ENCODE data around the gene MACO1. TPM values are rescaled to one million over a fixed set of nuclear protein-coding genes. Genes with fewer than 3 reads are reported as not detected.

Gene MACO1
- total RNA-seq, 1 experiment from 2014 or later = 17.4 TPM

DNA sequence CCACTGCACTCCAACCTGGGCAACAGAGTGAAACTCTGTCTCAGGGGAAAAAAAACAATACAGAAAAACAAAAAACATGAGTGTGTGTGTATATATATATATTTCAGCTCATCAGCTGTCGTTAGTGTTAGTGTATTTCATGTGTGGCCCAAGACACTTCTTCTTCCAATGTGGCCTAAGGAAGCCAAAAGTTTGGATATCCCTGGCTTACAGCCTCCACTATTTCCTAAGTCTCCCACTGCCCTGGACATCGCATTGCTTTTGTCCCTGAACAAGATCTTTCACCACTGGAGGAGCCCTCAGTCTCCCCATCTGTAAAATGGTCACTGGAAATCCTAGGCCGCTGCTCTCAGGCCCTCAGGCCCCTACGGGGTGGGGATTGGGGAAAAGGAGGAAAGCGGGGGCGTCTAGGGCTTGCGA is 112.3 kb downstream of the MACO1 start:
- TF ChIP-seq, protein P1, sequence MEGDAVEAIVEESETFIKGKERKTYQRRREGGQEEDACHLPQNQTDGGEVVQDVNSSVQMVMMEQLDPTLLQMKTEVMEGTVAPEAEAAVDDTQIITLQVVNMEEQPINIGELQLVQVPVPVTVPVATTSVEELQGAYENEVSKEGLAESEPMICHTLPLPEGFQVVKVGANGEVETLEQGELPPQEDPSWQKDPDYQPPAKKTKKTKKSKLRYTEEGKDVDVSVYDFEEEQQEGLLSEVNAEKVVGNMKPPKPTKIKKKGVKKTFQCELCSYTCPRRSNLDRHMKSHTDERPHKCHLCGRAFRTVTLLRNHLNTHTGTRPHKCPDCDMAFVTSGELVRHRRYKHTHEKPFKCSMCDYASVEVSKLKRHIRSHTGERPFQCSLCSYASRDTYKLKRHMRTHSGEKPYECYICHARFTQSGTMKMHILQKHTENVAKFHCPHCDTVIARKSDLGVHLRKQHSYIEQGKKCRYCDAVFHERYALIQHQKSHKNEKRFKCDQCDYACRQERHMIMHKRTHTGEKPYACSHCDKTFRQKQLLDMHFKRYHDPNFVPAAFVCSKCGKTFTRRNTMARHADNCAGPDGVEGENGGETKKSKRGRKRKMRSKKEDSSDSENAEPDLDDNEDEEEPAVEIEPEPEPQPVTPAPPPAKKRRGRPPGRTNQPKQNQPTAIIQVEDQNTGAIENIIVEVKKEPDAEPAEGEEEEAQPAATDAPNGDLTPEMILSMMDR (IDR thresholded peaks at IDR 0.05; ENCODE audit: unreplicated experiment) = no peak
- no peak overlapping the region for H3K27ac Mint-ChIP-seq (ENCODE audit: low read depth, unreplicated experiment)
- BruUV-seq (replicated peaks) = no TSS peak
- intact Hi-C loops (cut with micrococcal nuclease) = no loop called here
- POLR2A ChIA-PET = interaction anchor here (0.6 to 1.8 kb wide), 6 partner anchors 11 to 160 kb away, joined by 3 to 8 read pairs (median 4); no protein-coding TSS in a partner anchor
- peaks cover 17% of the 10 kb centered on the region for H3K4me1 Mint-ChIP-seq (ENCODE audit: insufficient read depth, unreplicated experiment)
- CTCF ChIA-PET = interaction anchor here (0.7 to 1.1 kb wide), 3 partner anchors 11 to 28 kb away, joined by 3 to 5 read pairs (median 3); no protein-coding TSS in a partner anchor
- H3K4me3 Mint-ChIP-seq (ENCODE audit: unreplicated experiment) = peak overlapping the region; percentile 73
- no peaks in the 10 kb centered on the region for H3K36me3 Mint-ChIP-seq (ENCODE audit: insufficient read depth, unreplicated experiment)
- H3K27me3 Mint-ChIP-seq (ENCODE audit: insufficient read depth, unreplicated experiment) = no peaks in the 10 kb centered on the region
- H3K9me3 Mint-ChIP-seq (ENCODE audit: unreplicated experiment) = no peaks in the 10 kb centered on the region
- DNase-seq (ENCODE audit: unreplicated experiment) = no peak

DNA sequence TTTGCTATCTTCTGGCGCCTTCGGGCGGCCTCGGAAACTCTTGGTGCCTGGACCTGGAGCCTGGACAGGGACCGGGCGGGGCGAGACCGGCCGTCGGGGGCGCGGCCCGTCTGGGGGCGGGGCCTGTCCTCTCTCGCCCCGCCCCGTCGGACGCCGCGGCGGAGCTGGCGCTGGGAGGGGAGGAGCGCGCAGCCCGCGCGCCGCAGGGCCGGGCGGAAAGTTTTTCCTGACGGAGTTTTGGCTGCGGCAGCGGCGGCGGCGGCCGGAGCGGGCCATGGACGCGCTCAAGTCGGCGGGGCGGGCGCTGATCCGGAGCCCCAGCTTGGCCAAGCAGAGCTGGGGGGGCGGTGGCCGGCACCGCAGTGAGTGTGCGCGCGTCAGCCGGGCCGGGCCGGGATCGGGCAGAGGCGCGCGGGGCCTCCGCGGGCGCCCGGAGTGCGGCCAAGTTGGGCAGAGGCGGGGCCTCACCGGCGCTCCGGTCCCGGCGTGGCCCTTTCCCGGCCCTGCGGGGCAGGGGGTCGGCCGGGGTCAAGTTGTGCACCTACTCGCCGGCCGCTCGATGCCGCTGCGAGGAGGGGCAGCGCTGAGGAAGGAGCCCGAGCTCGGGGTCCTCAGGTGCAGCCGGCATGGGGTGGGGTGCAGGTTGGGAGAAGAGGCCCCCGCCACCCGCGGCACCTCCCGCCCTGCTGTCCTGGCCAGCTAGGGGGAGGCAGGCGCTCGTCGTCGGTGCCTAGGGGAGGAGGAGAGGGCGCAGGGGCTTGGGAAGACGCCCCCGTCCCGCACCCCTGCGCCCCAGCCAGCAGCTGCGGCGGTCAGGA is 112.9 kb downstream of the MACO1 start, which contains the start of gene LDLRAP1:
LDLRAP1 (plus strand) TSS at position 182 of the 818 bp plus-strand sequence; CDS start at position 275, 93 bp downstream.
- no TSS peak for BruUV-seq (replicated peaks)
- TF ChIP-seq, protein P1 (IDR thresholded peaks at IDR 0.05; ENCODE audit: unreplicated experiment) = no peak
- peak; percentile 76 for DNase-seq (ENCODE audit: unreplicated experiment)
- peak within 1 kb of the TSS; percentile 79 for H3K27ac Mint-ChIP-seq (ENCODE audit: low read depth, unreplicated experiment)
- POLR2A ChIA-PET = interaction anchor here (0.6 to 1.8 kb wide), 8 partner anchors 11 to 159 kb away, joined by 3 to 9 read pairs (median 4); no protein-coding TSS in a partner anchor
- peaks cover 11% of the 10 kb centered on the region for H3K4me1 Mint-ChIP-seq (ENCODE audit: insufficient read depth, unreplicated experiment)
- no peaks in the 10 kb centered on the region for H3K9me3 Mint-ChIP-seq (ENCODE audit: unreplicated experiment)
- no peaks in the 10 kb centered on the region for H3K36me3 Mint-ChIP-seq (ENCODE audit: insufficient read depth, unreplicated experiment)
- H3K4me3 Mint-ChIP-seq (ENCODE audit: unreplicated experiment) = peak within 1 kb of the TSS; percentile 73
- intact Hi-C loops (cut with micrococcal nuclease) = no loop called here
- CTCF ChIA-PET = interaction anchor here (0.7 to 1.1 kb wide), 2 partner anchors 10 to 29 kb away, joined by 3 to 5 read pairs; no protein-coding TSS in a partner anchor
- H3K27me3 Mint-ChIP-seq (ENCODE audit: insufficient read depth, unreplicated experiment) = no peaks in the 10 kb centered on the region

DNA sequence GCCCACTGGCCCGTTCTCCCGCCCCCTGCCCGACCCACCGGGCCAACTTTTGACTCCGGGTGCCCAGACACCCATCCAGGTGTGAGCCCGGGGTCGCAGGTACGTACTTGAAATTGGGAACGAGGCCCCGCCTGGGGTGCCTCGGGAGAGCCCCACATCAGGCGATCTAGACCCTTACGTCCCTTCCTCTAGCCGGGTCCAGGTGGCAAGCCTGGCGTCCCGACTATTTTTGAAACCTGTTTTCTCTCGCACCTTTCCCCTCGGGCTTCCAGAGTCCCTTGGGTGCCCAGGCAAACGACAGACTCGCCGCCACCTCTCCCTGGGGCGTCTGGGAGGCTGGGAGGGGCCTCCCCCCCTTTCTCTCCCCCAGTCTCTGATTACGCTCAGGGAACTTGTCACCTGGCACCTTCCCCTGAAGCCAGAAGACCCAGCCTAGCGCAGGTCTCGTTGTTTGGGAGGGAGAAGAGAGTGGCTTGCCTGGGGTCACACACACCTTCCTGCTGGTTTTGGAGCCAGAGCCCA is 113.6 kb downstream of the MACO1 start:
- Mint-ChIP-seq H3K4me3 (ENCODE audit: unreplicated experiment) (peak overlapping the region; percentile 73), H3K27me3 (ENCODE audit: insufficient read depth, unreplicated experiment) (no peaks in the 10 kb centered on the region), H3K4me1 (ENCODE audit: insufficient read depth, unreplicated experiment) (peaks cover 14% of the 10 kb centered on the region), H3K36me3 (ENCODE audit: insufficient read depth, unreplicated experiment) (no peaks in the 10 kb centered on the region), H3K9me3 (ENCODE audit: unreplicated experiment) (no peaks in the 10 kb centered on the region), H3K27ac (ENCODE audit: low read depth, unreplicated experiment) (peak overlapping the region; percentile 79)
- ChIA-PET CTCF (no interaction called here), POLR2A (interaction anchor here (1.1 to 1.4 kb wide), 4 partner anchors 11 to 108 kb away, joined by 3 to 9 read pairs (median 4); no protein-coding TSS in a partner anchor)
- TF ChIP-seq, protein P1 (IDR thresholded peaks at IDR 0.05; ENCODE audit: unreplicated experiment) = no peak
- DNase-seq (ENCODE audit: unreplicated experiment) = no peak
- no TSS peak for BruUV-seq (replicated peaks)
- intact Hi-C loops (cut with micrococcal nuclease) = no loop called here

DNA sequence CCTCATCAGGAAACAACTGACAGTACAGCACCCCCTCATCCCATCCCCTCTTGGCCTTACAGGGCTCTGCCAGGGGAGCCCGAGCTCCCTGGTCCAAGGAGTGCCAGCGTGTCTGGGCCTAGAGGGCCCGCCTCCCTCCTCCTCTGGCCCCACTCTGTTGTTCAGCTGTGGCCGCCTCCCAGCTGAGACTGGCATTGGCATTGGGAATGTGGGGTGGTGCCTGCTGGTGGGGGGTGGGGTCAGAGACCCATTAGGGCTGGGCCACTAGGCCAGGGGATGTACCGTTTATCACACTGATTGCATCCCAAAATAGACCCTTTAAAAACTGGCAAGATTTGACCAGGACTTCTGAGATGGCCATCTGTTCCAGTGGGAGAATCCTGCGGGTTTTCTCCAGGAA is 114.1 kb downstream of the MACO1 start:
- no peaks in the 10 kb centered on the region for H3K9me3 Mint-ChIP-seq (ENCODE audit: unreplicated experiment)
- ChIA-PET CTCF (no interaction called here), POLR2A (interaction anchor here (1.1 kb wide), 1 partner anchor 108 kb away, joined by 3 read pairs; no protein-coding TSS in a partner anchor)
- no TSS peak for BruUV-seq (replicated peaks)
- intact Hi-C loops (cut with micrococcal nuclease) = no loop called here
- no peaks in the 10 kb centered on the region for H3K27me3 Mint-ChIP-seq (ENCODE audit: insufficient read depth, unreplicated experiment)
- H3K4me1 Mint-ChIP-seq (ENCODE audit: insufficient read depth, unreplicated experiment) = peaks cover 19% of the 10 kb centered on the region
- H3K4me3 Mint-ChIP-seq (ENCODE audit: unreplicated experiment) = peak overlapping the region; percentile 73
- peak; percentile 49 for DNase-seq (ENCODE audit: unreplicated experiment)
- TF ChIP-seq, protein P1 (IDR thresholded peaks at IDR 0.05; ENCODE audit: unreplicated experiment) = no peak
- H3K27ac Mint-ChIP-seq (ENCODE audit: low read depth, unreplicated experiment) = peak overlapping the region; percentile 79
- H3K36me3 Mint-ChIP-seq (ENCODE audit: insufficient read depth, unreplicated experiment) = no peaks in the 10 kb centered on the region
